ENCODE results near the gene RBL1. TPM values are rescaled to one million over a fixed set of nuclear protein-coding genes. Genes with fewer than 3 reads are reported as not detected.

Gene RBL1
- total and polyA plus RNA-seq, 2 of the 4 experiments (the other 2 are of a cell fraction), result 3.3 to 7.5 TPM

- Histone ChIP-seq H4K5ac (ENCODE audit: low read depth, low read length) (peak overlapping the region; percentile 95), H2AK5ac (ENCODE audit: low read depth, low read length) (no peak overlapping the region; the same call in 1 of the 2 replicates), H4K20me1 (ENCODE audit: insufficient read depth, low read length) (no peaks in the 10 kb centered on the region), H3K4me3 (ENCODE audit: insufficient read depth, low read depth, low read length) (peak overlapping the region; percentile 89), H2BK20ac (ENCODE audit: low read depth, low read length) (peak overlapping the region; percentile 12; the same call in 1 of the 2 replicates), H3K14ac (replicated peaks; ENCODE audit: low read depth, low read length) (peak overlapping the region; percentile 67), H2AFZ (replicated peaks; ENCODE audit: low read length, poor library complexity) (peak overlapping the region; percentile 100), H3K27me3 (ENCODE audit: control insufficient read depth, insufficient read depth, low read length) (no peaks in the 10 kb centered on the region), H3K36me3 (ENCODE audit: control insufficient read depth, insufficient read depth, low read length) (no peaks in the 10 kb centered on the region), H4K91ac (ENCODE audit: insufficient read depth, low read depth, low read length) (peak overlapping the region; percentile 87), H3K56ac (ENCODE audit: extremely low read depth, insufficient read depth, low read length) (no peak overlapping the region), H2BK120ac (ENCODE audit: low read depth, low read length) (peak overlapping the region; percentile 49; the same call in 1 of the 2 replicates), H3K23ac (ENCODE audit: low read depth, low read length) (peak overlapping the region; percentile 17; the same call in 1 of the 2 replicates), H3K79me1 (ENCODE audit: low read depth in 1 of 2, low read length in 2 of 2) (peaks cover 20 to 31% of the 10 kb centered on the region in 2 experiments), H3K4me2 (ENCODE audit: low read depth, low read length) (peak overlapping the region; percentile 62; the same call in 1 of the 2 replicates), H3K9me1 (ENCODE audit: insufficient read depth, low read length) (peaks cover 11% of the 10 kb centered on the region), H2BK5ac (ENCODE audit: low read depth, low read length, poor library complexity, severe bottlenecking) (no peak overlapping the region), H4K8ac (ENCODE audit: low read depth in 2 of 2, low read length in 2 of 2) (peak overlapping the region; percentile 89 to 96), H2AK9ac (replicated peaks; ENCODE audit: low read depth, low read length, poor library complexity) (peak overlapping the region; percentile 77), H3K18ac (ENCODE audit: low read depth, low read length) (no peak overlapping the region), H3K27ac (ENCODE audit: insufficient read depth, low read length) (no peak overlapping the region; the same call in 1 of the 2 replicates), H3K9ac (ENCODE audit: low read depth, low read length) (no peak overlapping the region), H3K4me1 (ENCODE audit: control insufficient read depth, insufficient read depth, low read length) (peaks cover 6% of the 10 kb centered on the region), H2BK15ac (ENCODE audit: low read depth, low read length) (no peak overlapping the region), H3K9me3 (ENCODE audit: control insufficient read depth, insufficient read depth, low read length) (no peaks in the 10 kb centered on the region), H3K4ac (ENCODE audit: low read depth, low read length) (peak overlapping the region; percentile 74)
- ChIA-PET POLR2A (ENCODE audit: unreplicated experiment) (no interaction called here), CTCF (interaction anchor here (1.1 kb wide), 1 partner anchor 15 kb away, joined by 6 read pairs; no protein-coding TSS in a partner anchor)
- DNase-seq, result no peak
- 60% methylated on average over 1 of the region's 11 CpGs; no CpG with 5 or more reads in 1 of the 2 experiments for WGBS, 2 experiments (ENCODE audit: extremely low coverage in 2 of 2, insufficient read length in 1 of 2)
- ATAC-seq (ENCODE audit: low read depth), result no peak
- BruUV-seq (replicated peaks), result no TSS peak
- in situ Hi-C loops (cut with MboI; ENCODE audit: low sequenced_read_pairs) (no loop called here), dilution Hi-C loops (cut with HindIII; ENCODE audit: low sequenced_read_pairs, unreplicated experiment) (no loop called here), intact Hi-C loops (cut with micrococcal nuclease) (no loop called here)
- no peak for TF ChIP-seq NFE2L2 (IDR thresholded peaks at IDR 0.05; ENCODE audit: low read depth, low read length)
- TF ChIP-seq FOS (IDR thresholded peaks at IDR 0.05; ENCODE audit: low read depth, low read length), result no peak
- TF ChIP-seq CHD1 (IDR thresholded peaks at IDR 0.05; ENCODE audit: low read depth, low read length), result no peak
- no peak for TF ChIP-seq CEBPB (IDR thresholded peaks at IDR 0.05; ENCODE audit: low read depth, low read length)
- no peak for TF ChIP-seq MXI1 (IDR thresholded peaks at IDR 0.05; ENCODE audit: borderline replicate concordance, low read depth, low read length)
- TF ChIP-seq RAD21 (IDR thresholded peaks at IDR 0.05; ENCODE audit: low read length), result no peak
- TF ChIP-seq BHLHE40 (IDR thresholded peaks at IDR 0.05; ENCODE audit: low read depth, low read length), result no peak
- no peak for TF ChIP-seq MAZ (IDR thresholded peaks at IDR 0.05; ENCODE audit: borderline replicate concordance, low read depth, low read length)
- TF ChIP-seq ELK1 (IDR thresholded peaks at IDR 0.05; ENCODE audit: borderline replicate concordance, low read depth, low read length), result no peak
- no peak for TF ChIP-seq CTCF (conservative IDR thresholded peaks at IDR 0.05; ENCODE audit: low read depth, low read length)
- TF ChIP-seq POLR2A (IDR thresholded peaks at IDR 0.05; ENCODE audit: low read depth, low read length), result no peak
- TF ChIP-seq RFX5 (IDR thresholded peaks at IDR 0.05; ENCODE audit: low read depth, low read length), result no peak
- no peak for TF ChIP-seq USF2 (IDR thresholded peaks at IDR 0.05; ENCODE audit: low read depth, low read length)
- TF ChIP-seq MAFK (IDR thresholded peaks at IDR 0.05; ENCODE audit: low read depth, low read length), result no peak
- TF ChIP-seq RCOR1 (IDR thresholded peaks at IDR 0.05; ENCODE audit: insufficient replicate concordance, low read length), result no peak
Measured at GRCh38 chr20:37096415-37097041, 731 bp upstream of the RBL1 start.

Data from IMR-90 (cell line).